Epithelial cell of esophagus (primary cell): ENCODE data around the gene TMEM80.
A peak's percentile ranks its signal among the peaks of the same experiment; 100 is the strongest.

Experiments
- DNase-seq: peaks from one replicate; pipeline ENCODE4 v3.0.0; 2010; ENCODE audit warnings: low read depth
- H3K4me3 ChIP-seq: 2 replicates; pipeline ENCODE4 v1.5.1; 2011; ENCODE audit warnings: mild to moderate bottlenecking, low read length, control low read depth
- TF ChIP-seq, protein P1 (sequence below): IDR thresholded peaks from 2 replicates; pipeline ENCODE4 v1.5.1; 2011; ENCODE audit warnings: low read depth, mild to moderate bottlenecking, low read length, control low read depth, inconsistent platforms; ENCODE audit not compliant: insufficient read depth; ENCODE audit errors: missing control alignments

Gene TMEM80

DNA sequence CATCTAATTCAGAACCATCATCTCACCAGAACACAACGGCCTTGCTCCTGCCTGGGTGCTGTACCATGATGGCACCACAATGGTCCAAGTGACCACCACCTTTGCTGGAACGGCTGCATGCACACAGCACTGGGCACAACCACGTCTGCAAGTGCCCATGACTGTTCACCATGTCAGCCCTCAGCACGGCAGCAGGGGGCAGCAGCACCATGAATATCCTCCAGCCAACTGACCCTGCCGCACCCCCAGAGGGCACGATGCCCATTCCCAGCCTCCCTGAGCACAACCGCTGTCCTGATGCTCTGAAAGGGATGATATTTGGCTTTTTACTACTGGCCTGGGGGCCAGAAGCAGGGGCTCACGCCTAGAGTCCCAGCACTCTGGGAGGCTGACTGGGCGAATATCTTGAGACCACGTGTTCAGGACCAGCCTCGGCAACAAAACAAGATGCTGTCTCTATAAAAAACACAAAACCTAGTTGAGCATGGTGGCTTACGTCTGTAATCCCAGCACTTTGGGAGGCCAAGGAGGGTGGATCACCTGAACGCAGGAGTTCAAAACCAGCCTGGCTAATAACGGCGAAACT lies 32.8 kb upstream of the TMEM80 start:
- peak; percentile 59 for DNase-seq
- no peak overlapping the region for H3K4me3 ChIP-seq
- TF ChIP-seq, protein P1, sequence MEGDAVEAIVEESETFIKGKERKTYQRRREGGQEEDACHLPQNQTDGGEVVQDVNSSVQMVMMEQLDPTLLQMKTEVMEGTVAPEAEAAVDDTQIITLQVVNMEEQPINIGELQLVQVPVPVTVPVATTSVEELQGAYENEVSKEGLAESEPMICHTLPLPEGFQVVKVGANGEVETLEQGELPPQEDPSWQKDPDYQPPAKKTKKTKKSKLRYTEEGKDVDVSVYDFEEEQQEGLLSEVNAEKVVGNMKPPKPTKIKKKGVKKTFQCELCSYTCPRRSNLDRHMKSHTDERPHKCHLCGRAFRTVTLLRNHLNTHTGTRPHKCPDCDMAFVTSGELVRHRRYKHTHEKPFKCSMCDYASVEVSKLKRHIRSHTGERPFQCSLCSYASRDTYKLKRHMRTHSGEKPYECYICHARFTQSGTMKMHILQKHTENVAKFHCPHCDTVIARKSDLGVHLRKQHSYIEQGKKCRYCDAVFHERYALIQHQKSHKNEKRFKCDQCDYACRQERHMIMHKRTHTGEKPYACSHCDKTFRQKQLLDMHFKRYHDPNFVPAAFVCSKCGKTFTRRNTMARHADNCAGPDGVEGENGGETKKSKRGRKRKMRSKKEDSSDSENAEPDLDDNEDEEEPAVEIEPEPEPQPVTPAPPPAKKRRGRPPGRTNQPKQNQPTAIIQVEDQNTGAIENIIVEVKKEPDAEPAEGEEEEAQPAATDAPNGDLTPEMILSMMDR = peak; percentile 61

DNA sequence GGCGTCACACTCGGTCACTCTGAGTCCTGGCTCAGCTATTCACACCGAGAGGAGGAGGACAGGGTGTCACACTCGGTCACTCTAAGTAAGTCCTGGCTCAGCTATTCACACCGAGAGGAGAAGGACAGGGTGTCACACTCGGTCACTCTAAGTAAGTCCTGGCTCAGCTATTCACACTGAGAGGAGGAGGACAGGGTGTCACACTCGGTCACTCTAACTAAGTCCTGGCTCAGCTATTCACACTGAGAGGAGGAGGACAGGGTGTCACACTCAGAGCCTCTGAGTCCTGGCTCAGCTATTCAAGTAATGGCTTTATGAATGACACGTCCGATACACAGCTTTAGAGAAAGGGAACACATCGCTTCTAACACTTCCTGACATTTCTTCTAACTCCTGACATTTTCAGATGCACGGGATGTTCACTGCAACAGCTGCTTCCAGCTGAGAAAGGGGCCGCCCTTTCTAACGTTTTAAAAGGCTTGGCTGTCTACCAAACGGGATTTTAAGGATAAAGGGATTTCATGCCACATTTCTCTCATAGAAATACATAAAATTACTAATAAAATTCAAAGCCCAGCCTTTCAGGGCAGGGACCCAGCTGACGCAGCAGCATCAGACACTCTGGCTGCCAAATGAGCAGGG lies 30.4 kb upstream of the TMEM80 start:
- H3K4me3 ChIP-seq = no peak overlapping the region
- TF ChIP-seq, protein P1 = no peak
- DNase-seq = no peak

DNA sequence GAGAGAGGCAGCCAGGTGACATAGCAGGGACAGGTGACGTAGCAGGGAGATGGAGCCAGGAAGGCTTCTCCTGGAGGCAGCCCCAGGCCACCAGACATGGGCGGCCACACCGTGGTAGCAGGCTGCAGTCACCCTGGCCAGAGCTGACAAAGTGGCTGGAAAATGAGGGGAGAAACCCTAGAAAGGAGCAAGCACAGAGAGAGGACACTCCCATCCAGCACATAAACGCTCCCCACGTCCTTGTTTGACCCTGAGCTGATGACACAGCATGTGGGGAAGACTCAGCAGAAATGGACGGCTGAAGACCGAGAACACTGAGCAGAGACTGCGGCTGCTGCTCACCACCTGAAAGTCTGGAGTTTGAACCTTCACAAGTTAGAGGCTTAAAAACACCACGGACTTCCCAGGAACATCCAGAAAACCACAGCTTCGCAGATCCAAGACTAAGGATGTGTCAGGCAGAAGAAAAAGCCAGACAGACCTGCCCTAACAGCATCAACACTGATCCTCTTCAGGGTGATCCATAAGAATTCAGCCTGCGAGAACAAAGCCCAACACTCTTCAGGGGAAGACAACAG lies 29.8 kb upstream of the TMEM80 start:
- no peak for DNase-seq
- H3K4me3 ChIP-seq = no peak overlapping the region
- TF ChIP-seq, protein P1 = no peak

DNA sequence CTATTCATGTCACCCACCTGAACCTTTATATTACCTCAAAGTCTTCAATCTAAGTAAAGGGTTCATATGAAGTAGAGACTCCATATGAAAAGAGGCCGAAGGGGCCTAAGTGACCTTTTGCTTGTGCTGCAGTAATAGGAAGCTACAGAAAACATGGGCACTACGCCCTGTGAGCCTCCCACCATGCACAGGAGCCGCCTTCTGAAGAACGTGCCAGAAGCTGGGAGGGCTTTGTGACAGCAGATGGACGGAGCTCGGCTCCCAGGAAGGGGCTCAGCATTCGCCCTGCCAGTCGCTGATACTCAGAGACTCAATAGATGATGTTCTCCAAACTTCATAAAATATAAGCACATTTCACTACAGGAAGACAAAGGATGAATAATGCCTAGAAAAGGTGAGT lies 21.8 kb upstream of the TMEM80 start:
- TF ChIP-seq, protein P1 = no peak
- H3K4me3 ChIP-seq = no peak overlapping the region
- DNase-seq = no peak

DNA sequence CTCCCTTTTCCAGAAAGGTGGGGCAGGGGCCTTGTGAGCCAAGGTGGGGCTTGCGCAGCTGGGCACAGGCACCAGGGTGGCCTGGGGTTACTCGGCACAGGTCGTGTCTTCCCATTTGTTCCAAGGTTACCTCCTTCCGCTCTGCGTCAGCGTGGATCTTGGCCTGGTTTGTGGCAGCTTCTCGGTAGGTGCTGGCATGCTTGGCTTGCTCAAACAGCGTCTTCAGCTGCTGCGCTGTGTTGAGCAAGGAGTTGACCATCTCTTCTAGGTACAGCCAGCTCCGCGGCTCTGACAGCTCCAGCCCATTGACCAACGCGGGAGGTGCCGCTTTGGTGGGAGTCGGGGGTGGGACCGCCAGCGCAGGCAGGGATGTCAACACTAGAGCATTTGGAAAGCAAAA lies 21.2 kb upstream of the TMEM80 start:
- H3K4me3 ChIP-seq = no peak overlapping the region
- no peak for DNase-seq
- TF ChIP-seq, protein P1 = no peak

DNA sequence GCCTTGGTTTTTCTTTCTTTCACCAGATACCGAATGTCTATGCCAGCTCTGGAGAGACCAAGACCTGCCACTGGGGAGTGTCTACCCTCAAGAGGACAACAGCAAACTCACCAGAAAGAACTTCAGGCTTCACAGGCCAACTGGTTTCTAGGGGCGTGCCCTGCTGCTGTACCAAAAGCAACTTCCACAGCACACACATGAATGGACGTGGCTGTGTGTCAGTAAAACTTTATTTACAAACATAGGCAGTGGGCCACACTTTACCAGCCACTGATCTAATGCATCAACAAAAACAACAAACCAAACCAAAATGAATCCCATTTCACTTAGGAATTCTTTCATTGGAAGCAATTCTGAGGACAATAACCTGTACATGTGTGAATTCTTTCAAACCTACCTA lies 17.3 kb upstream of the TMEM80 start:
- TF ChIP-seq, protein P1 = no peak
- no peak for DNase-seq

More for the DNA sequence above, 17.3 kb upstream of the TMEM80 start:
- H3K4me3 ChIP-seq = no peak overlapping the region
